Activated CD8-positive, alpha-beta memory T cell treated with anti-CD3 and anti-CD28 coated beads, Interleukin-2, amount 50 U/mL, for 24 hours (primary cell): ENCODE data around the gene RABGEF1.
"Not testable (repeated sequence)": the region's sequence is repeated elsewhere in the genome, so short reads cannot be mapped to it uniquely, and the experiment has no call there.

Experiments used
- DNase-seq: peaks from one replicate; pipeline ENCODE4 v3.0.0-alpha.2; 2020; ENCODE audit errors: extremely low read depth

The RABGEF1 gene

DNA sequence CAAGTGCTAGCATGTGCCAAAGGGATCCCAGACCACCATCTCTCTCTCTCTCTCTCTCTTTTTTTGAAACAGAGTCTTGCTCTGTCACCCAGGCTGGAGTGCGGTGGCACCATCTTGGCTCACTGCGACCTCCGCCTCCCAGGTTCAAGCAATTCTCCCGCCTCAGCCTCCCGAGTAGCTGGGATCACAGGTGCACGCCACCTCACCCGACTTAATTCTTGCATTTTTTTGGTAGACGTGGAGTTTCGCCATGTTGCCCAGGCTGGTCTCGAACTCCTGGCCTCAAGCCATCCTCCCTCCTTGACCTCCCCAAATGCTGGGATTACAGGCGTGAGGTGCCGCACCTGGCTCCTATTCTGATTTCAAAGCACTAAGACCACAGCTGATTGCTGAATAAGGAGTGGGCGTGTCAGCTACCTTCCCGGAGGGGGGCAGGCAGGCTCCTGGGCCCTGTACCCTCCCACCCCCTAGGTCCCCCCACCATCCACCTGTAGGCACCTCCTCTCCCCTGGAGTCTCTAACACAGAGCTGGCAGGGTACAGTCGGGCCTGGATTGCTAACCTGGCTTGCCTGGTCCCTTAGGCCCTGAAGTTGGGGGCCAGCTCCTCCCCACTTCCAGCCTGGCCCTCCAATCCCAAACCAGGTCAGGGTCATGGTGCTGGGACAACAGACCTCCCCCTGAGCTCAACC, 74.8 kb downstream of the RABGEF1 start:
- not testable (repeated sequence) for DNase-seq

DNA sequence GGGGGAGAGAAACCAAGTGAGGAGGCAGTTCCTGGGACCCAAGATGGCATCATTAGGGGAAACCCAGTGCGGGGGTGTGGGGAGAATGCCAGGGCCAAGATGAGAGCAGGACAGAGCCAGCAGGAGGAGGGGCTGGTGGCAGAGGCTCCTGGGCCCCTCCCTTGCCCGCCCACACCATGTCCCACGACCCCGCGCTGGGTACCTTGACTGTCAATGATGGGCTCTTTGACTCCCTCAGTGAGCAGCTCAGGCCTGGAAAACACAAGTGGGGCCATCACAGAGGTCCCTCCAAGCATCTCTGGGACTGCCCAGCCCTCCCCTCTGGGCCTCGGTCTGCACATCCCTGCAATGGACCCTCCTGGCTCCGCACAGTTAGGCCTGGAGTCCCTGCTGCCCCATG, 75.4 kb downstream of the RABGEF1 start:
- no peak for DNase-seq

DNA sequence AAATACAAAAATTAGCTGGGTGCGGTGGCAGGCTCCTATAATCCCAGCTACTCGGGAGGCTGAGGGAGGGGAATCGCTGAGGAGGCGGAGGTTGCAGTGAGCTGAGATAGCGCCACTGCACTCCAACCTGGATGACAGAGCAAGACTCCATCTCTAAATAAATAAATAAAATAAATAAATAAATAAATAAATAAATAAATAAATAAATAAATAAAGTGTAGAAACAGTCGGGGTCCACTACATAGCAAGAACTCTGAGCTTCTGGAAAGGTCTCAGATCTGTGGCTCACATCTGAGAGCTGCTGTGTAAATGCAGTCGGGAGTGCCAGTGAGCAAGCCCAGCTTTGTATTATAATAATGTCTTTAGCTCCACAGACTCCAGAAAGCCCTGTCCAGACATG, 76.1 kb downstream of the RABGEF1 start:
- DNase-seq, result not testable (repeated sequence)

DNA sequence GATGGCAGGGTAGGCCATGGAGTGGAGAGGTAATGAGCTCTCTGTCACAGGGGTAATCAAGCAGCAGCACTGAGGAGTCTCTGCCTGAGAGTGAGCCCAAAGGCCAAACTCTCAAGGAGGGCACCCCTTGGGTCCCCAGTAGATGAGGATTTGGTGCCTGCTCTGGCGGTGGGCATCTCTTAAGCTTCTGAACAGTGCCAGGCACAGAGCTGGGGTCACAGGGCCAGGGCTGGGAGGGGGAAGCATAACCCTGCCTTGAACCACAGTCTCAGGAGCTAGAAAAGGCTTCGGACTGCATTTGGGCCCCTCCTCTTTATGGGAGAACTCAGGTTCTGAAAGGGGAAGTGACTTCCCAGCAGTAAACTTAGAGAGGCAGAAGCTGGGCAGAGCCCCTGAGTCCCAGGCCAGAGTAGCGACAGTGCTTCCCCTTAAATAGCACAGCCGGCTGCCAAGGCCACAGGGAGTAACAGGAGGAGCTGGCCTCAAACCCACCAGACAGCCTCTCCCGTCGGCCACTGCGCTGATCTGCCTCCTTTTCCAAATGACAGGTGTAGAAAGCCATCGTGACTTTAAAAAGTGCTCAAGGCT, 76.8 kb downstream of the RABGEF1 start:
- DNase-seq, result not testable (repeated sequence)

DNA sequence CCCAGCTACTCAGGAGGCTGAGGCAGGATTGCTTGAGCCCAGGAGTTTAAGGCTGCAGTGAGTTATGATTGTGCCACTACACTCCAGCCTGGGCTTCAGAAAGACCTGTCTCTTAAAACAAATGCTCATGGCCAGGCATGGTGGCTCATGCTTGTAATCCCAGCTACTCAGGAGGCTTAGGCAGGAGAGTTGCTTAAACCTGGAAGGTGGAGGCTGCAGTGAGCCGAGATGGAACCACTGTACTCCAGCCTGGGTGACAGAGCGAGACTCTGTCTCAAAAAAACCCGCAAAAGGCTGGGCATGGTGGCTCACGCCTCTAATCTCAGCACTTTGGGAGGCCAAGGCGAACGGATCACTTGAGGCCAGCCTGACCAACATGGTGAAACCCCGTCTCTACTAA, 77.4 kb downstream of the RABGEF1 start:
- DNase-seq, result not testable (repeated sequence)

DNA sequence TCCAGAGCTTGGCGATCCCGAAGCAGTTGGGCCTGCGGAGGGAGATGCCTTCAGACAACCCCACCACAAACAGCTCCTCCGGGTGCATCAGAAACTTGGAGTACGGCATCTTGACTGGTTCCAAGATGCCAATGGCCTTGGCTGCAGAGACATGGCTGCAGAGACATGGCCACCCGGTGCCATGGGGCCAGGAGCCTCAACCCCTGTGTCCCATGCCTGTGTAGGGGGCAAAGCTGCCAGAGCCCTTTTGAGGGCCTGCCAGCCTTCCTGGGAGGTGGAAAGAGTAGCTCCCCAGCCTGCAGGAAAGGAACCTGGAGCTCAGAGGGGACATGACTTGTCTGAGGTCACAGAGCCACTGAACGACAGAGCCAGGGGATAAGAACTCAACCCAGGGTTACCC, 83.5 kb downstream of the RABGEF1 start:
- no peak for DNase-seq

DNA sequence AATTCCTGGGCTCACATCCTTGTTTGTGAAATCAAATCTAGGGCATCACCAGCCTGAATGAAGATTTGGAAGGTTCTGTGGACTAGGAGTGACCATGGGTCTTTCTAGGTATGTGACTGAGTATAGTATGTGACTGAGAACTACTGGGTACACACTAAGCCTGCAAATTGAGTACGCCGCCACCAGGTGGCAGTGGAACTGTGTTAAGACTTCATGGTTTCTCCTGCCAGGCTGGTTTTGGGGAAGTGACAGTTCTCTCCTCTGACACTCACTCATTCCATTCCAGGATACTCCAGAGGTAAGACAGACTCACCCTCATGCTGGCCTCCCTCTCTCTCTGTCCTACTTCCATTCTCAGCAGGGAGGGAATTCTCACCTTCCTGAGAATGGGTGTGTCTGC, 85.0 kb downstream of the RABGEF1 start:
- DNase-seq, result not testable (repeated sequence)

DNA sequence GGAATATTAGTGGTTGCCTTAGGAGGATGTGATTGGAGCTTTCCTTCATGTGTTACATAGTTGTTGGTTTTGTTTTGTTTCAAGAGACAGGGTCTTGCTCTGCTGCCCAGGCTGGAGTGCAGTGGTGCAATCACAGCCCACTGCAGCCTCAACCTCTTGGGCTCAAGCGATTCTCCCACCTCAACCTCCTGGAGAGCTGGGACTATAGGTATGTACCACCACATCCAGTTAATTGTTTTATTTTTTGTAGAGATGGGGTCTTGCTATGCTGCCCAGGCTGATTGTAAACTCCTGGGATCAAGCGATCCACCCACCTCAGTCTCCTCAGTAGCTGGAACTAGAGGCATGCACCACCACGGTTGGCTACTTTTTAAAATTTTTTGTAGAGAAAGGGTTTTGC, 86.1 kb downstream of the RABGEF1 start:
- no peak for DNase-seq

DNA sequence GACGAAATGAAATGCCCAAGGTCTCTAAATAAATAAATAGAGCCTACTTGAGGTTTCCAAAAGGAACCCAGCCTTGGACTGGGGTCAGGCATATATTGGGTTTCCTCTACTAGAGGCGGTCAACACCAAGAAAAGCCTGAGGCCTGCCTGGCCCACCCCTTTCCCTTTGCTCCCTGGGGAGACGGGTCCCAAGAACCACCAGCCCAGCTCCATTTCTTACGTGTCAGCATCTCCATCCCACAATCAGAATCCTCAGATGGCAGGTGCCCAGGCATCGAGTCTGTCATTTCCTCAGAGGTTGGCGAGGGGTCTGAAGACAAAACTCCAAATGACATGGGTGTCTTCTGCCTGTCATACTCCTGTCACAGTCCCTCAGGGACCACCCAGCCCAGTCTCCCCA, 90.4 kb downstream of the RABGEF1 start:
- not testable (repeated sequence) for DNase-seq

DNA sequence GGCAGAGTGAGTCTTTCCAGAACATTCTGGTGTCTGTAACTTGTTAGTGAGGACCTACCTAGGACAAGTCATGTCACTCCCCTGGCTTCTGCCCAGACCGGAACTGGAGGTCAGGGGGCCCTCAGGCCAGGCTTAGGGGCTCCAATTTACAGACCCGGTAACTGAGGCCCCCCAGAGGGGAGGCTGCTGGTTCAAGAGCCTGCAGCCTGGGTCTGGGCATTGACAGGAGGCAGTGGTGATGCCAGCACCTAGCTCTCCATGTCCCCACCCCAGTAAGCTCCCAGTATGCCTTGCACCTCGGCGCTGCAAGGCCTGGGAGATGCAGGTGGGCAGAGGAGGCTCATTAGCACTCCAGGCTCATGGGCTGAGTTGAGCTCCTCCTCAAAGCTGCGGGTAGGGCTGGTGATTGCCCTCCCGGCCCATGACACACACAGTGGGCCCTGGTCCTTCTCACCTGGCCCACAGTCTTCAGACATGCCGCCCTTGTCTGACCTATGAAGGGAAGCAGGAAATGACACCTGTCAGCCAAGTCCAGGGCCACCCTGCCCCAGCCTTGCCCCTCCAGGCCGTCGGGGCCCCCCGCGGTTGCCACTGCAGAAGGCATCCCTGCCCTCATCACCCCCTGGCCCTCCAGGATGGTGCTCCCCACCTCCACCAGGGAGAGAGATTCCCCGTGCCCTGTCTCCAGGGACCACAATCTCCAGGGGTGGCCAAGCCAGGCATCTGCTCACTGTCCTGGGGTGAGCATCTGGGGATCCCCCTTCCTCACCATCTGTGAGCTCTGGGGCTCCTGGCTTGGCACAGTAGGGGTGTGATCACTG, 92.2 kb downstream of the RABGEF1 start:
- no peak for DNase-seq

DNA sequence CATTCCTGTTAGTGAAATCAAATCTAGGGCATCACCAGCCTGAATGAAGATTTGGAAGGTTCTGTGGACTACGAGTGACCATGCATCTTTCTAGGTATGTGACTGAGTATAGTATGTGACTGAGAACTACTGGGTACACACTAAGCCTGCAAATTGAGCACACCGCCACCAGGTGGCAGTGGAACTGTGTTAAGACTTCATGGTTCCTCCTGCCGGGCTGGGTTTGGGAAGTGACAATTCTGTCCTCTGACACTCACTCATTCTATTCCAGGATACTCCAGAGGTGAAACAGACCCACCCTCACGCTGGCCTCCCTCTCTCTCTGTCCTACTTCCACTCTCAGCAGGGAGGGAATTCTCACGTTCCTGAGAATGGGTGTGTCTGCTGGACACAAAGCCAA, 96.5 kb downstream of the RABGEF1 start:
- no peak for DNase-seq

DNA sequence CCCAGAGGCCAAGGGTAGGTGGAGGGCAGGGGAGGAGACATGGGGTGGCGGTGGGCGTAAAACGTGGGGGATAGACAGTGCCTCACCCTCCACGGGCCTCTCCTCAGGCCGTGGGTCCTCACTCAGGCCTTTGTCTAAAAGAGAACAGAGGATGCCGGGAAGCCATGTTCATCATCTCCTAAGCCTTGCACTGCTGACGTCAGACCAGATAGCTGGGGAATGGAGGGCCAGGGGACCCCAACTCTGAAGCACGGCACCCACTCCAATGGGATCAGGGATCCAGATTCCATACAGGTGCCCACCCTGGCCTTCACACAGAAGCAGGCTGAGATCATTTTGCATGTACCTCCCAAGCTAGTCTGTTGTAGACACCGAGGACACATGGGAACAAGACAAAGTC, 97.1 kb downstream of the RABGEF1 start:
- DNase-seq, result no peak

DNA sequence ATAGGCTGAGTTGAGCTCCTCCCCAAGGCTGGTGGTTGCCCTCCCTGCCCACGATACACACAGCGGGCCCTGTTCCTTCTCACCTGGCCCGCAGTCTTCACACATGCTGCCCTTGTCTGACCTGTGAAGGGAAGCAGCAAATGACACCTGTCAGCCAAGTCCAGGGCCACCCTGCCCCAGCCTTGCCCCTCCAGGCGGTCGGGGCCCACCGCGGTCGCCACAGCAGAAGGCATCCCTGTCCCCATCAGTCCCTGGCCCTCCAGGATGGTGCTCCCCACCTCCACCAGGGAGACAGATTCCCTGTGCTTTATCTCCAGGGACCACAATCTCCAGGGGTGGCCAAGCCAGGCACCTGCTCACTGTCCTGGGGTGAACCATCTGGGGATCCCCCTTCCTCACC, 99.3 kb downstream of the RABGEF1 start:
- DNase-seq, result no peak

DNA sequence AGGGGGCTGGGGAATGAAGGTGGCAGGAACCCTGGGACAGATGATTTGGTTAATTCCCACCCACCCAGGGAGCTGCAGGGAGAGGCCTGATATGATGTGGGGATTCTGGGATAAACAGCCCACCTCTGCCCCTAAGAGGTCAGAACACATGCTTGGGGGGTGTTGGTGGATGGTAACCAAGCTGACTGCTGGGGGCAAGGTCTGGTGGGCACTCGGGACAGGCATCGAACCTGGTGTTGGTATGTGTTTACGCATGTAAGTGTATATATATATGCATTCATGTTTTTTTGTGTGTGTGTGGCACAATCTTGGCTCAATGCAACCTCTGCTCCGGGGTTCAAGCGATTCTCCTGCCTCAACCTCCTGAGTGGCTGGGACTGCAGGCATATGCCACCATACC, 99.8 kb downstream of the RABGEF1 start:
- DNase-seq, result no peak

DNA sequence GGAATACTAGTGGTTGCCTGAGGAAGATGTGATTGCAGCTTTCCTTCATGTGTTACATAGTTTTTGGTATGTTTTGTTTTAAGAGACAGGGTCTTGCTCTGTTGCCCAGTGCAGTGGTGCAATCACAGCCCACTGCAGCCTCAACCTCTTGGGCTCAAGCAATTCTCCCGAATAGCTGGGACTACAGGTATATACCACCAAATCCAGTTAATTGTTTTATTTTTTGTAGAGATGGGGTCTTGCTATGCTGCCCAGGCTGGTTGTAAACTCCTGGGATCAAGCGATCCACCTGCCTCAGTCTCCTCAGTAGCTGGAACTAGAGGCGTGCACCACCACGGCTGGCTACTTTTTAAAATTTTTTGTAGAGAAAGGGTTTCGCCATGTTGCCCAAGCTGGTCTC, 101.4 kb downstream of the RABGEF1 start:
- DNase-seq, result no peak

DNA sequence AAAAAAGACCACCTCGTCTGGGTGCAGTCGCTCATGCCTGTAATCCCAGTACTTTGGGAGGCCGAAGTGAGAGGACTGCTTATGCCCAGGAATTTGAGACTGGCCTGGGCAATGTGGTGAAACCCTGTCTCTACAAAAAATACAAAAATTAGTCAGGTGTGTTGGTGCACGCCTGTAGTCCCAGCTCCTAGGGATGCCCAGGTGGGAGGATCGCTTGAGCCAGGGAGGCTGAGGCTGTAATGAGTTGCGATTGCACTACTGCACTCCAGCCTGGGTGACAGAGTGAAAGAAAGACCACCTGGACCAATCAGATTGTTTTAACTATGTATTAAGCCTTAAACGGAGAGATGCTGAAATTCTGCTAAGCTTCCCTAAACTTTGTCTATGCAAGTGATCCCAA, 103.0 kb downstream of the RABGEF1 start:
- DNase-seq, result not testable (repeated sequence)

DNA sequence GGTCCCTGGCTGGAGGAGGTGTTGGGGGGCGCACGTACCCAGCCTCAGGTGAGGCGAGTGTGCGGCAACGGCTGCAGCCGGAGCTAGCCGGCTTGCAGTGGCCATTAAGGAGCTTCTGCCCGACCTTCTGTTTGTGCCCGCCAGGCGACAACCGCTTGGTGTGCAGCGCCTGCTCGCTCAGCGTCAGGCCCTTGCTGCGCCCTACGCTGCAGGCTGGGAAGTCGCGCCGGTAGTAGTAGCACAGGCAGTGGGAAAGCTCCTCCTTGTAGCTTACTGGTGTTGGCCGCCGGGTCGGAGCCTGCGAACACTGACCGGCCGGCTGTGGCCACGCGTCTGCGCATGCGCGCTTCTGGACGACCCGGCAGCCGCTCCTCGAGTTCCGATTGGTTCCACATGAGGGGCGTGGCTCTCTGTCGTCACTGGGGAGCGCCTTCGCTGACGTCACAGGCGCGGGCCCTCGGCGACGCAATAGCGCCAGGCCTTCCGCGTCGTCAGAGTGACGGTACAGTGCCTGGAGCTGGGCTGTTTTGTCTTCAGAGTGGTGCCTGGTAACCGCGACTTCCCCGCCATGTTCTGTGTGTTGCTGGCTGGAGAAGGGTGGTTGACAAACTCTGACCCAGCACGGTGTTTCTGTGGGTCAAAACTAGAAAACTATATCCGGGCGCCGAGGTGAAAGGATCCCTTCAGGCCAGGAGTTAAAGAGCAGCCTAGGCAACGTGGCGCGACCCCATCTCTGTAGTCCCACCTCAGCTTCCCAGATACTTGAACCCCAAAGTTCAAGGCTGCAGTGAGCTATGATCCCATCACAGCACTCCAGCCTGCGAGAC, 104.2 kb downstream of the RABGEF1 start:
- DNase-seq, result peak; percentile 94

DNA sequence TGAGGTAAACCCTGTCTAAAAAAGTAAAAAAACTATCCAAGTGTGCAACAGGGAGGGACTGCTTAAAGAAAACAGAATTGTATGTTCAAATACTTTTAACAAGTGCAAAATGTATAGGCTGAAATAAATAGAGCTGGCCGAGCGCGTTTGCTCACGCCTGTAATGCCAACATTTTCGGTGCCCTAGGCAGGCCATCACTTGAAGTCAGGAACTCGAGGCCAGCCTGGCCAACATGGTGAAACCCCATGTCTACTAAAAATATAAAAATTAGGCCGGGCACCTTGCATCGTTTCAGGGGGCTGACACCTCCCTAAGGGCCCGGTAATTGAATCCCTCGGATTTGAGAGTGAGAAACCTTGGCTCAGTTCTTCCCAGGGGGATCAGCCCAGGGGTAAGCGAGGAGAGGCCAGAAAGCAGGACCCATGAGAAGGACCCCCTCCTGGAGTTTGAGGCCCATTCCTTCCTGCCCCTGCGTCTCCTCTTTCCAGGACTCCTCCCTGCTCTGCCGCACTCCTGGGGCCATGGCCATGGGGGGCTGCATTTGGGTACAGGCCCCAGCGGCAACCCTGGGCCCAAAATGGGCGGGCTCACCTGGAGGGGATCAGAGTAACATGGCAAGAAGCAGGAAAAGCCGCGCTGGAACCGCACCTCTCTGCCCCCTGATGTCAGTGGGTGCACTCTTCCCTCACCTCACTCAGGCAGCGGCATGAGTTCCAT, 105.0 kb downstream of the RABGEF1 start:
- no peak for DNase-seq

DNA sequence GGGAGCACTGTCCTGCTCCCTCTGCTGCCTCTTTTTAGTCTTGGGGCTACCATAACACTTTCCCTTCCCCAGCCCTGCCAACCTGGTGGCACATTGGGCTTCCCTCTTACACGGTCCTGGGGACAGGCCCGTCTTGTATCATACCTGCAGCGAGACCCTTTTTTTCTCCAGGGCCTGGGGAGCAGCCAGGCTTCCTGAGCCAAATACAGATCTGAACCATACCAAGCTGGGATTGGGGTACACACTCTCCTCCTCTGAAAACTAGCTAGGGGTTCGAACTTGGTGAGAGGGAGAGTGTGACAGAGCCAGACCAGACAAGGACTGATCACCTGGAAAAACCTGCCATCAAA, 105.5 kb downstream of the RABGEF1 start:
- not testable (repeated sequence) for DNase-seq

DNA sequence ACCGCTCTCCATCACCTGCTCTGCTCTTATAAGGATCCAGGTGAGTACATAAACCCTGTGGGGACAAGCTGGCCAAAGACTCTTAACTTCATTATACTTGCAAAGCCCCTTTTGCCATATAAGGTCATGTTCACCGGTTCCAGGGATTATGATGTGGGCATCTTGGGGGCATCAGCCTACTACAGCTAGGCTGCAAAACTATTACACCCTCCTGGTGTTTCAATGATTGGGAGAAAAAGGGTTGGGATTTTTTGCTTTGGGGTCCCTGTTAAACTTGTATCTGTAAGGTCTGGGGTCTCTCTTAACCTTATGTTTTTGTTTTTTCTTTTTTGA, 107.0 kb downstream of the RABGEF1 start:
- DNase-seq, result not testable (repeated sequence)
